GM18861 (cell line): Measurements from ENCODE around the gene APOBR.
A peak's percentile ranks its signal among the peaks of the same experiment; 100 is the strongest.
"Not testable (repeated sequence)": the region's sequence is repeated elsewhere in the genome, so short reads cannot be mapped to it uniquely, and the experiment has no call there.

Source experiments
- ATAC-seq: cut with Tn5 transposase; IDR thresholded peaks from one replicate; pipeline ENCODE4 v1.9.1; 2021; ENCODE audit not compliant: unreplicated experiment

APOBR gene, protein sequence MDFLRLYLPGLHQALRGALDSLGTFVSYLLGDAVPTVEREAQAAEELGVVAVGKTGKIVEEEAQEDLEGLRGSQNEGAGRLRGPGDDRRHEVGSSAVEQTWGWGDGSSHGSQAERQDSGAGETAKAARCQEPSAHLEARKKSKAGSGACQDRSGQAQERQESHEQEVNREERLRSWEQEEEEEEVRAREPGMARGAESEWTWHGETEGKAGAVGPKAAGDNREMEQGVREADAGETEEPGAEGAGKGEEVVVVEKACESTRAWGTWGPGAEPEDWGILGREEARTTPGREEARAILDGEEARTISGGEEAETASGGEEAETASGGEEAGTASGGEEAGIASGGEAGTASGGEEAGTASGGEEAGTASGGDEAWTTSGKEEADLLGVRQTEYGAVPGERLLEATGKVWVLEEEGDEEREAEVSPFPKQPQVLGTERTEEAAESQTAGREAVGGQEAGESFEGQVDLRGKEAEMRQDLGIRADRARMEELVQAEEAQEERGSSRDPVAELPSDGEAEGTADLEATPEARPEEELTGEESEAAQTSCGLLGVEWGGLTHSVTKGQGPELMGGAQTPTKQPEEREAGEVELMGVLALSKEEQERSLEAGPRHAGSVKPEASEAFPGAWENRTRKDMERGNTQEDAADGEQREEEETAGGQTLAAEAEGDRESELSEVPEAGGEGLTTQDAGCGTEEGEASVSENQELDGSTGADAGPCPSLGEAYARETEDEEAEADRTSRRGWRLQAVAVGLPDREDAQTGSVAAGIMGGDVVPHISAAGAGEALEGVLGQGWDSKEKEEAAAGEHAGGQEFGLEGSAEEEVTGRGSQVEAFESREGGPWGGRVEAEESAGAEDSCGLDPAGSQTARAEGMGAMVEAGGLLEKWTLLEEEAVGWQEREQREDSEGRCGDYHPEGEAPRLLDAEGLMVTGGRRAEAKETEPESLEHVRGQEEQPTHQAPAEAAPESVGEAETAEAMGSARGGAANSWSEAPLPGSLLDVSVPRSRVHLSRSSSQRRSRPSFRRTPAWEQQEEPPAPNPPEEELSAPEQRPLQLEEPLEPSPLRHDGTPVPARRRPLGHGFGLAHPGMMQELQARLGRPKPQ

DNA sequence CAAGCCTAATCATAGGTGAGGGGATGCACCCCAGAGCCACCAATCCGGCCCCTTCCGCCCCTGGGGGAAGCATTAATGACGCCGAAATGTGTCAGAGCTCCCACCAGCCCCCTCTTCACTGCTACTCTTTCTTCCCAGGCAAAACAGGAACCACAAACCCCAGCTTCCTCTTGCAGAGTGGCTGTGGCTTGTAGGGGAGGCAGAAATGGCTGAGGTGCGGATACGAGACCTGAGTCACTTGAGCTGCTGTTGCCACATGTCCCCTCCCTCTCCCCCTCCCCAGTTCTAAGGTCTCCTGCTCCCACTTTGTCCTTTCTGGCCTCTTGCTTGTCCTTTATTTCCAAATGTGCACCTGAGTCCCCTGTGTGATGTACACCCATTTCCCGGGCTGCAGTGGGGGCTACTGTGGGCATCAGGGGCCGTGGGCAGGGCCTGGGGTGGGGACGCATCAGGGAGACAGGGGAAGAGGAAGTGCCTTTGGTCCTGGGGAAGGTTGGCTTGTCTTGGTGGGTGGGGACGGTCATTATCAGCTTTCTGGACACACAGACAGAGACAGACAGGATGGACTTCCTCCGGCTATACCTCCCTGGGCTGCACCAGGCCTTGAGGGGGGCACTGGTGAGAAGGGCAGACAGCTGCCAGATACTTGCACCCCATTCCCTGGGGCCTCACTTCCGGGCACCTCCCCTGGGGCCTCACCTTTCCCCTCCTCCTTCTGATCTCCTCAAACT lies at the start of gene APOBR:
Gene APOBR (plus strand): TSS at position 523 of the 731 bp plus-strand sequence. CDS start 39 bp downstream, at position 562.
- ATAC-seq: no peak

DNA sequence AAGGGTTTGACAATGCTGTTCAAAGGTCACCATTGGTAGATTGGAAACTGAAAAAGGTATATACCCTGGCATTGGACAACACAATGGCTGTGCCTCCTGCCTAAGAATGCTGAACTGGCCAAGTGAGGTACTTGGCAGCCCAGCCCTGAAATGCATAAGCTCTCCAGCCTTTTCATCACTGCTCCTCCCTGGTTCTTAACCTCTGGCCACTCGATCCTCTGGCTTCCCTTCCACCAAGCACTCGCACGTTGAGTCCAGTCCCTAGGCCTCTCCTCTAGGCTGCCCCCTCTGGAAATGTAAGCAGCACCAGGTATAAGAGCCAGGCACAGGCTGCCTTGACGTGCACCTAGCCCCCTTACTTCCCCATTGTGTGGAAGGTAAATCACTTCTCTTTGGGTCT lies 48.1 kb upstream of the APOBR start:
- not testable (repeated sequence) for ATAC-seq

DNA sequence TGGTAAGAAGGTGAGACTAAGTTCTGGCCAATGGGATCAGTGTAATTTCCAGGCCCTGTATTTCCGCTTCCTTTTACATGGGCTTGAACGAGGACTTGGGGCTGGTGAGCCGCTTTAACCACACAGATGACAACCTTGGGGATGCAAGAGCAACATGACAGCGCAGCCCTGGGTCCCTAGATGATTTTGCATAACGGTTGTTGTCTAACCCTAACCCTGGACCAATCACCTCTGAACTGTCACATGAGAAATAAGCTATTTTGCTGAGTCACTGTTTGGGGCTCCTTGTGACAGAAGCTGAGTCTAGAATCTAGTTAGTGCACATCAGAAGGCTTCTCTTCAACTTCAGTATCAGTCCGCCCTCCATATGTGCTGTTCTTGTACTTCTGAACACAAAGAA lies 47.4 kb upstream of the APOBR start:
- not testable (repeated sequence) for ATAC-seq

DNA sequence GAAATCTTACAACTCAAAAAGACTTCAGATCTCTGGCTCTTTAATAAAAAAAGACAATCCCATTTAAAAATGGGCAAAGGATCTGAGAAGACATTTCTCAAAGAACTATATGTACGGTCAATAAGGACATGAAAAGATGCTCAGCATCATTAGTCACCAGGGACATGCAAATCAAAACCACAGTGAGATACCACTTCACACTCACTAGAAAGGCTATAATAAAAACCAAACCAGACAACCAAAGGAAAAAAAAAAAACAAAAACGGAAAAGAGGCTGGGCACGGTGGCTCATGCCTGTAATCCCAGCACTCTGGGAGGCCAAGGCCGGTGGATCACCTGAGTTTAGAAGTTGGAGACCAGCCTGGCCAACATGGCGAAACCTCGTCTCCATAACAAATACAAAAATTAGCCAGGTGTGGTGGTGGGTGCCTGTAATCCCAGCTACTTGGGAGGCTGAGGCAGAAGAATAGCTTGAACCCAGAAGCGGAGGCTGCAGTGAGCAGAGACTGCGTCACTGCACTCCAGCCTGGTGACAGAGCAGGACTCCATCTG lies 20.7 kb upstream of the APOBR start:
- ATAC-seq: peak; percentile 64

DNA sequence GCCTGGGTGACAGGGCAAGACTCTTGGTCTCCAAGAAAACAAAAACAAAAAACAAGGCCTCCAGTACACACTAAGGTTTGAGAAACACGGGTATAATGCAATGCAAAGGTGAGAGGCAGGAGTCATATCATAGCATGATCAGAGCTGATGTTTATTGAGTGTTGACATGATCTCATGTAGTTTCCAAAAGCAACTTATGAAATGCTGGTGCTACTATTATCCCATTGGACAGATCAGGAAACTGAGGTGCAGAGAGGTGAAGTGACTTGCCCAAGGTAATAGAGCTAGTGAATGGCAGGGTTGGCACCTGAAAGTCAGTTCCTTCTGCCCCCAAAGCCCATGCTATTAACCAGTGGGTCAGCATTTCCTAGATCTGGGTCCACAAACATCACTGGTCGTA lies 19.2 kb upstream of the APOBR start:
- ATAC-seq: no peak

DNA sequence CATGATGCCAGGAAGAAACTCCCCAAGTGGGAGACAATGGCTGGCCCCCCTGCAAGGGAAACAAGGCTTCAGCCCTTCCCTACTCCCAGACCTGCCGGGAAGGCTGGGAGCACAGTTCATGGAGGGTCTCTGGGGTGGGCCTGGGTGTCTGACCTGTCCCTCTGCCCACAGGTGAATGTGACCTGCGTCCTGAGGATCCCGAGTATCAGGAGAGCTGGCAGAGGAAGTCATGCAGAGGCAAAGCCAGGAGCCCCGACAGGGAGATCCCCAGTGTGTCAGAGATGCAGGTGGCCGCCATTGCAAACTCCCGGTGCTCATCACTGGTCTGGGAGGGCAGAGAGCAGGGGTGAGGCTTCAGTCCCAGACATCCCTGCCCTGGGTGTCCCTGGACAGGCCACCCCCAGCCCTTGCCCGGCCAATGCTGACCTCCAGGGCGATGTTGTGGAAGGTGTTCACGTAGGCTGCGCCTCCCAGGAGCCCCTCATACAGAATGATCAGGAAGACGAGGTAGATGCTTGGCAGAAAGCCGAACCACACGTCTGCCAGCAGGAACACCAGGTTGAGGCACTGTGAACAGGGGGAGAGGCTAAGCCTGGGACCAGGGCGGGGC lies 17.0 kb upstream of the APOBR start:
- ATAC-seq: no peak

DNA sequence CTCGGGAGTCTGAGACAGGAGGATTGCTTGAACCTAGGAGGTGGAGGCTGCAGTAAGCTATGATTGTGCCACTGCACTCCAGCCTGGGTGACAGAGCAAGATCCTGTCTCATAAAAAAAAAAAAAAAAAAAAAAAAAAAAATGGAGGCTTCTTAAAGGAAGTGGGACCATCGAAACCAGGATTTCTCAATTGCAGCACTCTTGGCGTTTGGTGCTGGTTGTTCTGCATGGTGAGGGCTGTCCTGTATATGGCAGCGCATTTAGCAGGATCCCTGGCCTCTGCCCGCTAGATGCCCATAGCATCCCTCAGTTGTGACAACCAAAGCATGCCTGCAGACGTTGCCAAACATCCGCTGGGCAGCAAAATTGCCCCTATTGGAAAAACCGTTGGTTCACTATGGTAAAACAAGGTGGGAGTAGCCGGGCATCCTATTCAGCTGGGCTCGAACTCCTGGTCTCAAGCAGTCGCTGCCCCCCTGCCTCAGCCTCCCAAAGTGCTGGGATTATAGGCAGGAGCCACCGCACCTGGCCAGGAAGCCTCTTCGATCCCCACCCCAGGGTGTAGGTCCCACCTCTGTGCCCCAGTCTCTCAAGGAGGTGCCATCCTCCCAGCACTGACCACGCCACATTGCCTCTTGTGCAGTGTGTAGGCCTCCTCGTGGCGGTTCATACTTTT lies 15.8 kb upstream of the APOBR start:
- no peak for ATAC-seq

DNA sequence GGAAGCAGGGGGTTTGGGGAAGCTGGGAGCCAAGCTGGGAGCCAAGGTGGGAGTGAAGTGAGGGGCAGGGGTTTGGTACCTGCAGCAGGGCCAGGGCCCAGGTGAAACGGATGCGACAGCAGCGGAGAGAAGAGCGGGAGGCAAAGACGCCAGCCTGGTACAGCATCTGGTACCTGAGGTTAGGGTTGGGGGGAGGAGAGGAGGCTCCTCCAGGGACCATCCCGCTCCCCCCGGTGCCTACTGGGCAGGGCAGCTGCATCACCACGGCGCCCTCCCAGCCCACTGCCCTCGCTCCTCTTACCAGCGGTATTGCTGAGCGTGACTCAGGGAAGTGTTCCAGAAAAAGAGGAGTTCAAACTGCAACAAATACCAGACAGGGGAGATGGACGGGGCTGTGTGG lies 12.4 kb upstream of the APOBR start:
- ATAC-seq: no peak

DNA sequence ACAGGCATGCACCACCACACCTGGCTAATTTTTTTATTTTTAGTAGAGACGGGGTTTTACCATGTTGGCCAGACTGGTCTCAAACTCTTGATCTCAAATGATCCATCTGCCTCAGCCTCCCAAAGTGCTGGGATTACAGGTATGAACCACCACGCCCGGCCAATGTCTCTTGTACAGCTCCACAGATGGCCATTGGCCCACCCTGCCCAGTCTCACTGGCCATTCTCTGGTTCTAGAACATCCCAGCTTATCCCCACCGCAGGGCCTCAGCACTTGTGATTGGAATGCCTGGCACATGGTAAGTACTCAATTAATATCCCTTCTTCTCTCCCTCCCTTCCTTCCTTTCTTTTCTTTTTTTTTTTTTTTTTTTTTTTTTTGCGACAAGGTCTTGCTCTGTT lies 11.1 kb upstream of the APOBR start:
- not testable (repeated sequence) for ATAC-seq

DNA sequence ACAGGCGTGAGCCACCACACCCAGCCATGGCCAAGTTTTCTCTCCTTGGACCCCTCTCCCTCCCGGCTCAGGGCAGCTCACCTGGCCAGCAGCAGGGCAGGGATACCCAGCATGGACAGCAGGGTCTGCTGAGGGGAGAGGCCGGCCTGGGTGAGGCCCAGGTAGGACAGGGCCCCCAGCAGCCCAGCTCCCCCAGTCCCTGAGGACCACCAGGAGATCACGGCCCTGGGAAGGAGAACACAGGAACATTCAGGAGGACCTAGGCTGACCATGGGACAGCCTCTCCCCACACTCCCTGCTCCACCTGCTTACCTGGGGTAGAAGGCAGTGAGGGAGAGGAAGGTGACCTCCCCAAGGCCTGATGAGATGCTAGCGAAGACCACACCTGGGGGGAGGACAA lies 8.2 kb upstream of the APOBR start:
- ATAC-seq: no peak

DNA sequence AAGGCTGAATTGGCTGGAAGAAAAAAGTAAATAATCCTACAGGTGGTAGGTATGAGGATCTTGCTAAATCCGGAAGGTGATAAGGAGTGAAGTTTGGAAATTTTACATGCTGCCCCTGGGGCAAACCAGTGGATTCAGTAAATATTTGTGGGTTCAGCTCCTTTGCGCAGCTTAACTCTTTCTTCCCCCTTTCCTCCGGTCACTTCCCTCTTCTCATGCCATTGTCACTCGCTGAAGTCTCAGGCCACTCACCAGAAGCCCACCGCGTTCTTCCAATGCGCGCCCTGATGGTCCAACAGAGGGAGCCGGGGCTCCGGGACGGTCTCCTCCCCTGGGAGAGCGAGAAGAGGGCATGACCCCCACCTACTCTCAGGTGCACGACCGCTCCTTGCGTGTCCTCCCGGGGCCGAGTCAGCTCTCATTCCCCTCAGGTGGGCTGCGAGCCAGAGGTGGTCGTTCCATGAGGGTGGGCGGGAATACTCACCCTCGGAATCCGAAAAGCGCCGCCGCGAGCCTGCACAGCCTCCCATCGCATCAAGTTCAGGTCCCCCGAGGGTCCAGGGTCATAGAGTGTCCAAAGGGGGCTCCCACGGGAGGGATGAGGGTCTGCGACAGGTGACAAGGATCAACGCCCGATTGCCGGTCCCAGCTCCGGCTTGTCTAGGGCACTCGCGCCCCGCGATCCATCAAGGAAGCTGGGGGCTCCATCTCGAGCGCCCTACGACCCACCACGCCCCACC lies 3.0 kb upstream of the APOBR start:
- ATAC-seq: no peak

DNA sequence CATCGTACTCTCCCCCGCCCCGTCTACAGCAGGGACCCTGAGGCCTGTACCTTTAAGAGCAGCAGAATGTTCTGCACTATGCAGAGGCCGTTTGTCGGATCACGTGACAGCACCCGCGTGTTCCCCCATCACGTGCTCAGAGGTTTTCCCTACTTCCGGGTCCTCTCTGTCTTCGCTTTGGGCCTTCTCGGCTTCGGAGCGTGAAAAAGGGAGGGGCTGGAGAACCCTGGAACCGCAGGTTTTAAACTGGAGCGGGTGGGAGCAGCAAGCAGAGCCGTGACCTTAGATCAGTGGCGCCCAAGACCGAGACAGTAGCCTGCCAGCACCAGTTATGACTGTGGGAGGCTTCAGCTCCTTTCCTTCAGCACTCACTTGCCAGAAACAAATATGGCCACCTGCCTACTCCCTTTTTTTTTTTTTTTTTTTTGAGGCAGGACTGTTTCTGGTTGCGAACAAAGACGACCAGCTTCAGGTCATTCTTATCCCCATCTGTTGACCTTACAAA lies 2.4 kb upstream of the APOBR start, which contains the start of gene CLN3:
Gene CLN3 (minus strand): TSS at position 105 of the 505 bp plus-strand sequence. CDS start 315 bp downstream, outside the sequence.
- peak; percentile 39 for ATAC-seq

DNA sequence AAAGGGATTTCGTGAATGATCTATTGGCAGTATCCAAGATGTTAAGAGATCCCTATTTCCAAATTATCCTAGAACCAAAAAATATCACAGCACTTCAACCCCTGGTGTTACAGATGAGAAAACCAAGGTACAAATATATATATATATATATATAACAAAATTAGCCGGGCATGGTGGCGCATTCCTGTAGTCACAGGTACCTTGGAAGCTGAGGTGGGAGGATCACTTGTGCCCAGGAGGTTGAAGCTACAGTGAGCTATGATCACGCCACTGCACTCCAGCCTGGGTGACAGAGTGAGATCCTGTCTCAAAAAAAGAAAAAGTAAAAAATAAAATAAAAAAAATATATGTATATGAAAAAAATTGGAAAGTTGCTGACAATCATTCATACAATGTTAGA lies 1.9 kb upstream of the APOBR start:
- peak; percentile 2 for ATAC-seq

DNA sequence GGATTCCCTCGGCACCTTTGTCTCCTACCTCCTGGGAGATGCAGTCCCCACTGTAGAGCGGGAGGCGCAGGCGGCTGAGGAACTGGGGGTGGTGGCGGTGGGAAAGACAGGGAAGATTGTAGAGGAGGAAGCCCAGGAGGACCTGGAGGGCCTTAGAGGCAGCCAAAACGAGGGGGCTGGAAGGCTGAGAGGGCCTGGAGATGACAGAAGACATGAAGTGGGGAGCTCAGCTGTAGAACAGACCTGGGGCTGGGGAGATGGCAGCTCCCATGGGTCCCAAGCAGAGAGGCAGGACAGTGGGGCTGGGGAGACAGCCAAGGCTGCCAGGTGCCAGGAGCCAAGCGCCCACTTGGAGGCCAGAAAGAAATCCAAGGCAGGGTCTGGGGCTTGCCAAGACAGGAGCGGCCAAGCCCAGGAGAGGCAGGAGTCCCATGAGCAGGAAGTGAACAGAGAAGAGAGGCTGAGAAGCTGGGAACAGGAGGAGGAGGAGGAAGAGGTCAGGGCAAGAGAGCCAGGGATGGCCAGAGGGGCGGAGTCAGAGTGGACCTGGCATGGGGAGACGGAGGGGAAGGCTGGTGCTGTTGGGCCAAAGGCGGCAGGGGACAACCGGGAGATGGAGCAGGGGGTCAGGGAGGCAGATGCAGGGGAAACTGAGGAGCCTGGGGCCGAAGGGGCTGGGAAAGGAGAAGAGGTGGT lies 803 bp downstream of the APOBR start:
- no peak for ATAC-seq

DNA sequence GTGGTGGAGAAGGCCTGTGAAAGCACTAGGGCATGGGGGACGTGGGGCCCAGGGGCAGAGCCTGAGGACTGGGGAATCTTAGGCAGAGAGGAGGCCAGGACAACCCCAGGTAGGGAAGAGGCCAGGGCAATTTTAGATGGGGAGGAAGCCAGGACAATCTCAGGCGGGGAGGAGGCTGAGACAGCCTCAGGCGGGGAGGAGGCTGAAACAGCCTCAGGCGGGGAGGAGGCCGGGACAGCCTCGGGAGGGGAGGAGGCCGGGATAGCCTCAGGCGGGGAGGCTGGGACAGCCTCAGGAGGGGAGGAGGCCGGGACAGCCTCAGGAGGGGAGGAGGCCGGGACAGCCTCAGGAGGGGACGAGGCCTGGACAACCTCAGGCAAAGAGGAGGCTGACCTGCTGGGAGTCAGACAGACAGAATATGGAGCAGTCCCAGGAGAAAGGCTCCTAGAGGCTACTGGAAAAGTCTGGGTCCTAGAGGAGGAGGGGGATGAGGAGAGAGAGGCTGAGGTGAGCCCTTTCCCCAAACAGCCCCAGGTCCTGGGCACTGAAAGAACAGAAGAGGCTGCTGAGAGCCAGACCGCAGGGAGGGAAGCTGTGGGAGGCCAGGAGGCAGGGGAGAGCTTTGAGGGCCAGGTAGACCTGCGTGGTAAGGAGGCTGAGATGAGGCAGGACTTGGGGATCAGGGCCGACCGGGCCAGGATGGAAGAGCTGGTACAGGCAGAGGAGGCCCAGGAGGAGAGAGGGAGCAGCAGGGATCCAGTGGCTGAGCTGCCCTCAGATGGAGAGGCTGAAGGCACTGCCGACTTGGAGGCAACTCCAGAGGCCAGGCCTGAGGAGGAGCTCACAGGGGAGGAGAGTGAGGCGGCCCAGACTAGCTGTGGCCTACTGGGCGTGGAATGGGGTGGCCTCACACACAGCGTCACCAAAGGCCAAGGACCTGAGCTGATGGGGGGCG lies 1.6 kb downstream of the APOBR start:
- ATAC-seq: no peak

DNA sequence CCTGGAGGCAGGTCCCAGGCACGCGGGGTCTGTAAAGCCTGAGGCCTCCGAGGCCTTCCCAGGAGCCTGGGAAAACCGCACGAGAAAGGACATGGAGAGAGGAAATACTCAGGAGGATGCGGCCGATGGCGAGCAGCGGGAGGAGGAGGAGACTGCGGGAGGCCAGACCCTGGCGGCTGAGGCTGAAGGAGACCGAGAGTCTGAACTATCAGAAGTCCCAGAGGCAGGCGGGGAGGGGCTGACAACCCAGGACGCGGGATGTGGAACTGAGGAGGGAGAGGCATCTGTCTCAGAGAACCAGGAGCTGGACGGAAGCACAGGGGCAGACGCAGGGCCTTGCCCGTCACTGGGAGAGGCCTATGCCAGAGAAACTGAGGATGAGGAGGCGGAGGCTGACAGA lies 2.4 kb downstream of the APOBR start:
- ATAC-seq: no peak

DNA sequence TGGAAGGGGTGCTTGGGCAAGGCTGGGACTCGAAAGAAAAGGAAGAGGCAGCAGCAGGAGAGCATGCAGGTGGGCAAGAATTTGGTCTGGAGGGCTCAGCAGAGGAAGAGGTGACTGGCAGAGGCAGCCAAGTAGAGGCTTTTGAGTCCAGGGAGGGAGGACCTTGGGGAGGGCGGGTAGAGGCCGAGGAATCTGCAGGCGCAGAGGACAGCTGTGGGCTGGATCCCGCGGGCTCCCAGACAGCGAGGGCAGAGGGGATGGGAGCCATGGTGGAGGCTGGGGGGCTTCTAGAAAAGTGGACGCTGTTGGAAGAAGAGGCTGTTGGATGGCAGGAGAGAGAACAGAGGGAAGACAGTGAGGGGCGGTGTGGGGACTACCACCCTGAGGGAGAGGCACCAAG lies 2.9 kb downstream of the APOBR start:
- ATAC-seq: no peak
